ENCODE data around the gene RABGEF1. TPM values are rescaled to one million over a fixed set of nuclear protein-coding genes. Genes with fewer than 3 reads are reported as not detected.
"Not testable (repeated sequence)": the region's sequence is repeated elsewhere in the genome, so short reads cannot be mapped to it uniquely, and the experiment has no call there.

RABGEF1 gene
- total RNA-seq, 4 donors from 2014 or later = 31.0 to 55.1 (median 47.9) TPM

DNA sequence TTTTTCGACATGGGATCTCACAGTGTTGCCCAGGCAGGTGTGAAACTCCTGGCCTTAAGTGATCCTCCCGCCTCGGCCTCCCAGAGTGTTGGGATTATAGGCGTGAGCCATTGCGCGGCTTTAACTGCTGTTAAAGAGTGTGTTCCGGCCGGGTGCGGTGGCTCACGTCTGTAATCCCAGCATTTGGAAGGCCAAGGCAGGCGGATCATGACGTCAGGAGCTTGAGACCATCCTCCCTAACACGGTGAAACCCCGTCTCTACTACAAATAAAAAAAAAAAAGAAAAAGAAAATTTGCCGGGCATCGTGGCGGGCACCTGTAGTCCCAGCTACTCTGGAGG is 1.1 kb downstream of the RABGEF1 start:
- H3K4me3 ChIP-seq (replicated peaks in 1 of 3) = peak overlapping the region; percentile 73 to 99 (median 90)
- DNase-seq = peak; percentile 42 to 43
- H3K27me3 ChIP-seq = no peaks in the 10 kb centered on the region
- H3K27ac ChIP-seq = peak overlapping the region; percentile 95 to 99 (median 95)
- 45 to 48% methylated on average over 17 of the region's 17 CpGs for WGBS, 2 donors
- intact Hi-C loops (cut with DNase I) = no loop called here
- TF ChIP-seq POLR2A (IDR thresholded peaks at IDR 0.05) = no peak
- no peak for TF ChIP-seq CTCF (IDR thresholded peaks at IDR 0.05)
- peaks cover 13 to 22% of the 10 kb centered on the region in 2 donors for H3K4me1 ChIP-seq
- no peaks in the 10 kb centered on the region for H3K36me3 ChIP-seq
- no peaks in the 10 kb centered on the region for H3K9me3 ChIP-seq

- H3K4me3 ChIP-seq (replicated peaks in 1 of 3); H3K9me3 ChIP-seq; H3K36me3 ChIP-seq; intact Hi-C loops (cut with DNase I); H3K27me3 ChIP-seq: not testable (repeated sequence)
- 38% methylated on average over 4 of the region's 4 CpGs for whole genome bisulfite sequencing, 2 donors
- Histone ChIP-seq H3K4me1 (peaks cover 18 to 22% of the 10 kb centered on the region in 2 donors), H3K27ac (peak overlapping the region; percentile 95 to 99 (median 95))
- peak in 1 of 2 donors; percentile 24 for DNase-seq
Observed at GRCh38 chr7:66742298-66742697, 1.8 kb downstream of the RABGEF1 start.

- intact Hi-C loops (cut with DNase I) = no loop called here
- WGBS, 2 donors = 97 to 98% methylated on average over 9 of the region's 9 CpGs
- TF ChIP-seq CTCF (IDR thresholded peaks at IDR 0.05) (no peak), POLR2A (IDR thresholded peaks at IDR 0.05) (no peak)
Observed at GRCh38 chr7:66743920-66744319, 3.4 kb downstream of the RABGEF1 start.

GRCh38 chr7:66747385-66747784 is 6.9 kb downstream of the RABGEF1 start:
- Histone ChIP-seq H3K9me3 (no peaks in the 10 kb centered on the region), H3K27ac (peak overlapping the region; percentile 6 to 55 (median 26)), H3K4me1 (peaks cover 39 to 48% of the 10 kb centered on the region in 2 donors), H3K36me3 (no peaks in the 10 kb centered on the region), H3K4me3 (replicated peaks in 1 of 3) (no peak overlapping the region), H3K27me3 (no peaks in the 10 kb centered on the region)
- TF ChIP-seq CTCF (IDR thresholded peaks at IDR 0.05) (no peak), POLR2A (IDR thresholded peaks at IDR 0.05) (no peak)
- DNase-seq = no peak
- 78 to 89% methylated on average over 2 of the region's 2 CpGs for WGBS, 2 donors
- intact Hi-C loops (cut with DNase I) = no loop called here

More at GRCh38 chr7:66743920-66744319, 3.4 kb downstream of the RABGEF1 start:
- no peaks in the 10 kb centered on the region for H3K27me3 ChIP-seq
- peaks cover 31 to 33% of the 10 kb centered on the region in 2 donors for H3K4me1 ChIP-seq
- no peak overlapping the region for H3K4me3 ChIP-seq (replicated peaks in 1 of 3)
- H3K9me3 ChIP-seq = no peaks in the 10 kb centered on the region
- no peaks in the 10 kb centered on the region for H3K36me3 ChIP-seq
- H3K27ac ChIP-seq = no peak overlapping the region
- no peak for DNase-seq

DNA sequence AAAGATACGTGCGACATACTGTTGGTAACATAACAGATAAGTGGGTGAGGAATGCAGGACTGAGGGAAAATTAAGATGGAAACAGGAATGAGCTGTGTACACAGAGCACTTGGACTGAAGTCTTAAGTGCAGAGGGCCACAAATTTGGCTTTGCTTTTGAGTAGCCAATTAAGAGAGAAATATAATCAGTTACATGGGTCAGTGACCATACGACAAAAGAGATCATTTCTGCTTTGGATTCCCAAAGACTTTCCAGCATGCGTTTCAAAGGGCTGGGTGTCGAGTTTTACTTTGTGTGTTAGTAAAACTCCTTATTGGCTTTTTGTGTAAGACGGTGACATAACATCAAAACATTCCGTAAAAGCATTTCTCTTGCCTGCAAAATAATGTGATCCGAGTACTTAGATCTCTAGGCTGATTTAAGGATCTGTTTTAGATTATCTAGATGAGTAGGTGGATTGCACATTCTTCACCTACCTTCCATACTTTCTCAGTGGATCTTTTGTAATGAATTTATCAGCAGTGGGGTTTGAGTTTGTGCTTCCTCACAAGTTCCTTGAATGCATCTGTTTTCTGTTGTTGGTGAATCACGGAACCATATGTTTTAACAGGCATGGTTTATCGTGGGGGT is 7.5 kb downstream of the RABGEF1 start:
- Histone ChIP-seq H3K9me3 (no peaks in the 10 kb centered on the region), H3K36me3 (no peaks in the 10 kb centered on the region), H3K4me3 (replicated peaks in 1 of 3) (no peak overlapping the region), H3K4me1 (peaks cover 35 to 42% of the 10 kb centered on the region in 2 donors), H3K27me3 (no peaks in the 10 kb centered on the region), H3K27ac (peak overlapping the region; percentile 6 to 55 (median 26))
- intact Hi-C loops (cut with DNase I) = no loop called here
- no peak for DNase-seq
- 36 to 41% methylated on average over 10 of the region's 10 CpGs for WGBS, 2 donors
- TF ChIP-seq POLR2A (IDR thresholded peaks at IDR 0.05) = no peak
- no peak for TF ChIP-seq CTCF (IDR thresholded peaks at IDR 0.05)
